Nephron progenitor cell (in vitro differentiated cells): ENCODE measurements around the gene PLA2G4E.

Experiments
- DNase-seq: peaks from one replicate; pipeline ENCODE4 v3.0.0; 2021
- H3K27ac Mint-ChIP-seq: 2 replicates; pipeline ENCODE4 v1.8.0; 2021; ENCODE audit warnings: mild to moderate bottlenecking, moderate library complexity, mixed read lengths
- H3K27me3 Mint-ChIP-seq: 2 replicates; pipeline ENCODE4 v1.8.0; 2021; ENCODE audit warnings: mild to moderate bottlenecking, low read depth, mixed read lengths; ENCODE audit not compliant: poor library complexity
- H3K36me3 Mint-ChIP-seq: 2 replicates; pipeline ENCODE4 v1.8.0; 2021; ENCODE audit warnings: low read depth, mixed read lengths
- H3K4me1 Mint-ChIP-seq: 2 replicates; pipeline ENCODE4 v1.8.0; 2021; ENCODE audit warnings: mixed read lengths
- H3K4me3 Mint-ChIP-seq: 2 replicates; pipeline ENCODE4 v1.8.0; 2021; ENCODE audit warnings: mild to moderate bottlenecking, moderate library complexity, mixed read lengths
- H3K9me3 Mint-ChIP-seq: 2 replicates; pipeline ENCODE4 v1.8.0; 2021; ENCODE audit warnings: mild to moderate bottlenecking, moderate library complexity, mixed read lengths
- TF ChIP-seq, protein P1 (sequence below): fragments of 200-600 bp; sonication (generic); IDR thresholded peaks from 2 replicates; pipeline ENCODE4 v1.5.0; 2021; ENCODE audit warnings: antibody characterized with exemption

PLA2G4E gene

DNA sequence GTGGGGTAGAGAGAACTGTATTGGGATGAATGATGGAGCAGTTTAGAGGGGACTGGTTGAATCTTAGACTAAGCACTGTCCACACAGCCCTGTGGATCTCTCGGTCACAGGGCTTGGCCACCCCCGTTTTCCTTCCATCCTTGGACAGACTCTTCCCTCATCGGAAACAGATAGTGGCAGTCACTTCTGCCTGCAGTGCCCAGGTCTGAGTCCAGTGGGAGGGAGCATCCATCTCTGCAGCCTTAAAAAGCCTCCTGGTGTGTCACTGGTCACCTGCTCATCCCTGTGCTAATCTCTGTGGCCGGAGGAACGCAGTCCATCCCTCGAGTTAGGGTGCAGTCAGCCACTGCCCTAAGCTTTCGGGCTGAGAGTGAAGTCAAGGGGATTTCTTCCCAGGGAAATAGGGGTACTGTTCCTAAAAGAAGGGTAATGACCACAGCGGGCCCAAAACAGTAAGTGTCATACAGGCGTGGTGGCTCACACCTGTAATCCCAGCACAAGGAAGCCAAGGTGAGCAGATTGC lies 41.5 kb upstream of the PLA2G4E start:
- H3K27ac Mint-ChIP-seq = no peak overlapping the region
- DNase-seq = no peak
- no peak overlapping the region for H3K4me3 Mint-ChIP-seq
- TF ChIP-seq, protein P1, sequence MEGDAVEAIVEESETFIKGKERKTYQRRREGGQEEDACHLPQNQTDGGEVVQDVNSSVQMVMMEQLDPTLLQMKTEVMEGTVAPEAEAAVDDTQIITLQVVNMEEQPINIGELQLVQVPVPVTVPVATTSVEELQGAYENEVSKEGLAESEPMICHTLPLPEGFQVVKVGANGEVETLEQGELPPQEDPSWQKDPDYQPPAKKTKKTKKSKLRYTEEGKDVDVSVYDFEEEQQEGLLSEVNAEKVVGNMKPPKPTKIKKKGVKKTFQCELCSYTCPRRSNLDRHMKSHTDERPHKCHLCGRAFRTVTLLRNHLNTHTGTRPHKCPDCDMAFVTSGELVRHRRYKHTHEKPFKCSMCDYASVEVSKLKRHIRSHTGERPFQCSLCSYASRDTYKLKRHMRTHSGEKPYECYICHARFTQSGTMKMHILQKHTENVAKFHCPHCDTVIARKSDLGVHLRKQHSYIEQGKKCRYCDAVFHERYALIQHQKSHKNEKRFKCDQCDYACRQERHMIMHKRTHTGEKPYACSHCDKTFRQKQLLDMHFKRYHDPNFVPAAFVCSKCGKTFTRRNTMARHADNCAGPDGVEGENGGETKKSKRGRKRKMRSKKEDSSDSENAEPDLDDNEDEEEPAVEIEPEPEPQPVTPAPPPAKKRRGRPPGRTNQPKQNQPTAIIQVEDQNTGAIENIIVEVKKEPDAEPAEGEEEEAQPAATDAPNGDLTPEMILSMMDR = no peak
- H3K4me1 Mint-ChIP-seq = peaks cover 28% of the 10 kb centered on the region
- no peaks in the 10 kb centered on the region for H3K36me3 Mint-ChIP-seq
- peaks cover 9% of the 10 kb centered on the region for H3K9me3 Mint-ChIP-seq
- peaks cover 38% of the 10 kb centered on the region for H3K27me3 Mint-ChIP-seq

DNA sequence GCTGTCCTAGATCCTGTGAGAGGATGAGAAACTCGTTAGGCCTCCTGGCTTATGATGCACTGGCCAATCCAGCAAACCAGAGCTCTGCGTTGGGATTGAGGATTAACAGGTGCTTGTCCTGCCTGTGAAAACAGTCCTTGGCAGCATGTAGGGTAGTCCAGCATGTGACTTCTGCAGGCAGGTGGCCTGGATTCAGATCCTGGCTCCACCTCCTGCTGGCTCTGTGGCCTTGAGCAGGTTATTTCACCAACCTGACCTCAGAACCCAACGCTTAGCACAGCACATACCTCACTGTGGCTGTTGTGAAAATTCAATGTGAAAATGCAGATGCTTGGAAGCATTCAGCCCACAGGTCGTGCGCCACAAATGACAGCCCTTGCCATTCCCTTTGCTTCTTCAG lies 40.0 kb upstream of the PLA2G4E start:
- Mint-ChIP-seq H3K36me3 (no peaks in the 10 kb centered on the region), H3K4me1 (peaks cover 23% of the 10 kb centered on the region), H3K4me3 (no peak overlapping the region), H3K27ac (no peak overlapping the region), H3K27me3 (peaks cover 43% of the 10 kb centered on the region), H3K9me3 (no peaks in the 10 kb centered on the region)
- TF ChIP-seq, protein P1 = no peak
- no peak for DNase-seq

DNA sequence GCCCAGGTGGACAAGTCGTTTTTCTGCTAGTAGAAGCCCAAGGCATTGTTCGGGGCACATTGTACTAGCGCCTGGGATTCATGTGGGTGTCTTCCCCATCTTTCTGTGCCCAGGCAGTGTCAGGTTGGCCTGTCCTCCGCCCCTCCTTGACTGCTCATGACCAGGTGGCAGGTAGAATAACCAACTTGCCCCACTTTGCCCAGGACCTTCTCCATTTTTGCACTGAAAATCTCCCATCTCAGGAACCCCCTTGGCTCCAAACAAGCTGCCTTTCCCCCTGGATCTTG lies 39.6 kb upstream of the PLA2G4E start:
- Mint-ChIP-seq H3K36me3 (no peaks in the 10 kb centered on the region), H3K4me3 (no peak overlapping the region), H3K27me3 (peaks cover 43% of the 10 kb centered on the region), H3K4me1 (peaks cover 19% of the 10 kb centered on the region), H3K9me3 (no peaks in the 10 kb centered on the region), H3K27ac (no peak overlapping the region)
- TF ChIP-seq, protein P1 = no peak
- no peak for DNase-seq

DNA sequence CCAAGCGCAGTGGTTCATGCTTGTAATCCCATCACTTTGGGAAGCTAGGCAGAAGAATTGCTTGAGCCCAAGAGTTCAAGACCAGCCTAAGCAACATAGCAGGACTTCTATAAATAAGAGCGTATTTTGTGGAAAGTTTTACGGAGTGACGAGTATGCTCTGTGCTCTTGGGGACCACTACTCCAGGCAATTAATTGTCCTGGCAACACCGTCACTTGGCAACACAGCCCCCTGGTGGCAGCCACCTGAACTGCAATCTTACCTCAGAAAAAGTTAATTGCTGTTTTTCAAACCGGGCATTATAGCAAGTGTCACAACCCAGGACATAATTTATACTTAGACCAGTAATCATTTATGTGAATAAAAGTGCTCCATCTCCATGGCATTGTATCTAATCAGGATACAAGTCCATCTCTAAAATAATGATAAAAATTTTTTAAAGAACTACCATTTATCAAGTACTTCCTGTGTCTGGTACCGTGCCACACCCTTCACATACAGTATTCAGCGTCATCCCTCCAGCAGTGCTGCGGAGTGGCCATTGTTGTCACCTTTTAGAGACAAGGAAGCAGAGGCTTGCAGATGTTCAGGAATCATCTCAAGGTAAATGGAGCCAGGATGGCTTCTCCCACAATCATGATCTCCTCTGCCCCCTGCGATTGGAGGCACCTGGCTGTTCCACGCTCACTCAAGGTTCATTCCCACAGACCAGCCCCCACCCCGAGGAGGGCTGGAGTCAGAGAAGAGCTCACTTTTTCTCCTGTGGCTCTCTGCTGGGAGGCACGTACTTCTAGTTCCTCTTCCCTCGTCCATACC lies 39.0 kb upstream of the PLA2G4E start:
- Mint-ChIP-seq H3K4me3 (no peak overlapping the region), H3K36me3 (no peaks in the 10 kb centered on the region), H3K9me3 (no peaks in the 10 kb centered on the region), H3K27me3 (peaks cover 47% of the 10 kb centered on the region), H3K27ac (no peak overlapping the region), H3K4me1 (peaks cover 13% of the 10 kb centered on the region)
- peak; percentile 88 for DNase-seq
- TF ChIP-seq, protein P1 = peak; percentile 91

DNA sequence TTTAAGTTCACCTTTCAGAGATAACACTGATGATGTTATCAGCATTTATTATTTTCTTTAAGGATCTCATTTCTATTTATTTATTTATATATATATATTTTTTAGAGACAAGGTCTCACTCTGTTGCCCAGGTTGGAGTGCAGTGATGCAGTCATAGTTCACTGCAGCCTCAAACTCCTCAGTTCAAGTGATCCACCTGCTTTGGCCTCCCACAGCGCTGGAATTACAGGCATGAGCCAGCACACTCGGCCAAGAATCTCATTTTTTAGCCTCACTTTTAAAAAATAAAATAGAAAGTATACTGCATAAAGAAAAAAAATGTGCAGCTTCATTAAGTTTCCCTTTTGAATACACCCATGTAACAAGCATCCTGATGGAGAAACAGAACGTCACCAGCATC lies 37.9 kb upstream of the PLA2G4E start:
- TF ChIP-seq, protein P1 = no peak
- Mint-ChIP-seq H3K9me3 (no peaks in the 10 kb centered on the region), H3K4me1 (peaks cover 12% of the 10 kb centered on the region), H3K27ac (no peak overlapping the region), H3K27me3 (peaks cover 58% of the 10 kb centered on the region), H3K36me3 (no peaks in the 10 kb centered on the region), H3K4me3 (no peak overlapping the region)
- no peak for DNase-seq
